Heart left ventricle (tissue), 13 donors: ENCODE measurements around the gene KIFAP3.
"Not testable (repeated sequence)": the region's sequence is repeated elsewhere in the genome, so short reads cannot be mapped to it uniquely, and the experiment has no call there.

Source experiments
- CTCF ChIP-seq, 12 donors: fragments of 200-600 bp; sonication (generic) in 4 of 12; IDR thresholded peaks; one replicate each; pipeline versions ENCODE4 v1.5.0 to v1.8.0; 2018 to 2022; ENCODE audit warnings: antibody characterized with exemption in 12 of 12, mild to moderate bottlenecking in 5 of 12
- POLR2A ChIP-seq, 2 donors: fragments of 450-650 bp; IDR thresholded peaks; one replicate each; pipeline ENCODE4 v1.6.1; 2017; ENCODE audit warnings: antibody characterized with exemption in 2 of 2, mild to moderate bottlenecking in 2 of 2, moderate library complexity in 2 of 2
- donor health status: ischemic (EF 13 %, LVEDD 7.1; RV severe dilation, severe dysfunction).
- donor health status: DM: no; HTN: yes; CAD: no.
- donor health status: DM: no; HTN: no; CAD: no.
- donor health status: ischemic (EF 25% LVEDD 6.9; RV normal size, moderate dysfunction).
- donor health status: ischemic (EF 25% LVEDD 5.7; RV mildly dilated, moderate dysfunction).
- donor health status: ischemic (EF 35%, LVEDD 5.7; RV mildly dilated, moderate dysfunction).
- donor health status: nonischemic (EF 11% LVEDD 7.7; RV severe dilation, severe dysfunction).
- donor health status: DM: yes; HTN: yes; CAD: no.
- donor health status: PGD.
- donor health status: ischemic (EF 29% LVEDD 5.4; RV normal size, mild dysfunction).
- donor health status: nonischemic (EF 23%, LVEDD 6.1; RV moderate dilation, normal function).

- TF ChIP-seq POLR2A, CTCF (IDR thresholded peaks at IDR 0.05): not testable (repeated sequence)
Measured at GRCh38 chr1:169871988-169872387, 202.5 kb downstream of the KIFAP3 start.
